ENCODE data around the gene FUS. TPM values are rescaled to one million over a fixed set of nuclear protein-coding genes. Genes with fewer than 3 reads are reported as not detected.

FUS gene
- total and polyA plus RNA-seq, 2 of the 8 experiments (the other 6 are each of a cell fraction or from before 2014, with no cell fraction given): 484 to 685 TPM

GRCh38 chr16:31216422-31217135 is 36.6 kb downstream of the FUS start, which contains the start of gene PYDC1 (continued):
- TF ChIP-seq CTCF (IDR thresholded peaks at IDR 0.05; ENCODE audit: control extremely low read depth in 1 of 3, insufficient read depth in 1 of 3, low read depth in 1 of 3, low read length in 3 of 3) (peak in 1 of 3 experiments; percentile 7; a peak in 1 of 4 replicates), CHD2 (IDR thresholded peaks at IDR 0.05; ENCODE audit: low read length) (no peak), RNF2 (IDR thresholded peaks at IDR 0.05; ENCODE audit: borderline replicate concordance, low read depth, low read length, missing control alignments, poor library complexity, severe bottlenecking) (no peak), E2F6 (IDR thresholded peaks at IDR 0.05) (no peak; the same call in 1 of the 2 replicates), EZH2 (IDR thresholded peaks at IDR 0.05; ENCODE audit: low read depth, low read length, severe bottlenecking) (peak; percentile 48), MAX (IDR thresholded peaks at IDR 0.05) (peak; percentile 71), RBBP5 (IDR thresholded peaks at IDR 0.05; ENCODE audit: borderline replicate concordance, low read depth, low read length) (0 out of 2 replicates have a peak, but pooled peaks have one; percentile 19), SUZ12 (IDR thresholded peaks at IDR 0.05; ENCODE audit: low read length) (peak; percentile 75), KDM4A (IDR thresholded peaks at IDR 0.05; ENCODE audit: low read depth, low read length, severe bottlenecking) (peak; percentile 97), TAF7 (optimal IDR thresholded peaks at IDR 0.05; ENCODE audit: borderline replicate concordance, low read depth, low read length) (no peak)
